ENCODE results near the gene APOC3.

Gene APOC3

GRCh38 chr11:116852261-116853031, 22.7 kb downstream of the APOC3 start:
- no peak for DNase-seq

- no peak for DNase-seq
Measured at GRCh38 chr11:116853461-116854073, 23.9 kb downstream of the APOC3 start.

- DNase-seq: no peak
Measured at GRCh38 chr11:116855413-116855812, 25.7 kb downstream of the APOC3 start.

GRCh38 chr11:116856423-116856822, 26.7 kb downstream of the APOC3 start:
- DNase-seq: no peak

- no peak for DNase-seq
Measured at GRCh38 chr11:116857316-116857715, 27.6 kb downstream of the APOC3 start.

- no peak for DNase-seq
Measured at GRCh38 chr11:116857936-116858335, 28.2 kb downstream of the APOC3 start.

GRCh38 chr11:116859175-116859574, 29.5 kb downstream of the APOC3 start:
- DNase-seq: no peak

GRCh38 chr11:116860303-116860702, 30.6 kb downstream of the APOC3 start:
- DNase-seq: no peak

GRCh38 chr11:116861539-116861938, 31.8 kb downstream of the APOC3 start:
- DNase-seq: no peak

GRCh38 chr11:116862185-116862584, 32.5 kb downstream of the APOC3 start:
- DNase-seq: no peak

- DNase-seq: no peak
Measured at GRCh38 chr11:116862951-116863350, 33.2 kb downstream of the APOC3 start.

- DNase-seq: no peak
Measured at GRCh38 chr11:116864531-116864930, 34.8 kb downstream of the APOC3 start.

- DNase-seq: no peak
Measured at GRCh38 chr11:116865696-116866095, 36.0 kb downstream of the APOC3 start.

- no peak for DNase-seq
Measured at GRCh38 chr11:116866804-116867455, 37.2 kb downstream of the APOC3 start.

- no peak for DNase-seq
Measured at GRCh38 chr11:116867619-116868018, 37.9 kb downstream of the APOC3 start.

GRCh38 chr11:116868066-116868465, 38.4 kb downstream of the APOC3 start:
- no peak for DNase-seq

- no peak for DNase-seq
Measured at GRCh38 chr11:116869610-116870009, 39.9 kb downstream of the APOC3 start.

- DNase-seq: no peak
Measured at GRCh38 chr11:116870054-116870453, 40.3 kb downstream of the APOC3 start.

- DNase-seq: no peak
Measured at GRCh38 chr11:116871248-116871647, 41.5 kb downstream of the APOC3 start.

- no peak for DNase-seq
Measured at GRCh38 chr11:116873381-116873780, 43.7 kb downstream of the APOC3 start.

- no peak for DNase-seq
Measured at GRCh38 chr11:116874251-116874650, 44.5 kb downstream of the APOC3 start.

GRCh38 chr11:116875194-116875593, 45.5 kb downstream of the APOC3 start:
- DNase-seq: no peak

- DNase-seq: no peak
Measured at GRCh38 chr11:116876656-116877055, 46.9 kb downstream of the APOC3 start.
